Uterus (tissue), 4 donors: Measurements from ENCODE around the gene GALNT2. TPM values are rescaled to one million over a fixed set of nuclear protein-coding genes. Genes with fewer than 3 reads are reported as not detected.
A peak's percentile ranks its signal among the peaks of the same experiment; 100 is the strongest.

Source experiments
- DNase-seq, 2 donors: peaks; one replicate each; pipeline ENCODE4 v3.0.0-alpha.2; 2019 to 2020
- H3K27ac ChIP-seq, 2 donors: fragments of 200-600 bp; sonication (generic); 1 replicate in 1 of 2; 2 replicates in 1 of 2; pipeline ENCODE4 v1.5.1; 2016 to 2018
- H3K27me3 ChIP-seq, 2 donors: fragments of 200-600 bp; sonication (generic); one replicate each; pipeline ENCODE4 v1.5.1; 2018 to 2019; ENCODE audit warnings: control low read depth in 1 of 2
- H3K36me3 ChIP-seq, 2 donors: fragments of 200-600 bp; sonication (generic); one replicate each; pipeline ENCODE4 v1.5.1; 2019; ENCODE audit warnings: control low read depth in 1 of 2
- H3K4me1 ChIP-seq, 2 donors: fragments of 200-600 bp; sonication (generic); one replicate each; pipeline ENCODE4 v1.5.1; 2018 to 2019; ENCODE audit warnings: control low read depth in 1 of 2
- H3K4me3 ChIP-seq, 2 donors: fragments of 200-600 bp; sonication (generic); 1 replicate in 1 of 2; 2 replicates in 1 of 2; pipeline ENCODE4 v1.5.1; 2018 to 2019; ENCODE audit warnings: mild to moderate bottlenecking in 1 of 2
- H3K9me3 ChIP-seq, 2 donors: fragments of 200-600 bp; sonication (generic); one replicate each; pipeline ENCODE4 v1.5.1; 2019; ENCODE audit warnings: control low read depth in 1 of 2
- CTCF ChIP-seq, 4 experiments: fragments of 200-600 bp in 2 of 4; fragments of 450-650 bp in 2 of 4; sonication (generic) in 2 of 4; IDR thresholded peaks; one replicate each; pipeline ENCODE4 v1.5.1; 2016 to 2019; ENCODE audit warnings: antibody characterized with exemption in 4 of 4, mild to moderate bottlenecking in 2 of 4, moderate library complexity in 1 of 4
- POLR2A ChIP-seq, 2 donors: fragments of 450-650 bp; IDR thresholded peaks; one replicate each; pipeline ENCODE4 v1.6.1; 2016; ENCODE audit warnings: antibody characterized with exemption in 2 of 2, mild to moderate bottlenecking in 1 of 2, moderate library complexity in 1 of 2
- intact Hi-C: fragments of 100-400 bp; cut with DNase I; formaldehyde crosslinking; loops from one replicate; pipeline ENCODE4 v1.15.1; 2023; ENCODE audit warnings: low total_unique reads
- total RNA-seq, 4 donors: library from RNA; depleted of rRNA in 3 of 4; stranded (reverse); fragments of >200 nt in 3 of 4; gene quantifications; one replicate each; pipeline versions ENCODE4 v1.1.0 to v1.2.4, GENCODE V29; 2014 to 2023
- donor health status: DM: yes; HTN: yes; CAD: no.

GALNT2 gene
- total RNA-seq, 4 donors from 2014 or later = 13.6 to 51.6 (median 39.6) TPM

GRCh38 chr1:230278376-230278775 is 211.3 kb downstream of the GALNT2 start:
- no peak overlapping the region for H3K27ac ChIP-seq
- TF ChIP-seq POLR2A (IDR thresholded peaks at IDR 0.05) = no peak
- no peak for TF ChIP-seq CTCF (IDR thresholded peaks at IDR 0.05)
- intact Hi-C loops = no loop called here
- H3K36me3 ChIP-seq = no peaks in the 10 kb centered on the region
- H3K4me1 ChIP-seq = no peaks in the 10 kb centered on the region
- no peaks in the 10 kb centered on the region for H3K27me3 ChIP-seq
- DNase-seq = no peak
- H3K4me3 ChIP-seq = no peak overlapping the region
- H3K9me3 ChIP-seq = no peaks in the 10 kb centered on the region

GRCh38 chr1:230278871-230279582 is 212.0 kb downstream of the GALNT2 start:
- Histone ChIP-seq H3K4me3 (no peak overlapping the region), H3K27me3 (no peaks in the 10 kb centered on the region), H3K36me3 (no peaks in the 10 kb centered on the region), H3K27ac (no peak overlapping the region), H3K4me1 (no peaks in the 10 kb centered on the region), H3K9me3 (no peaks in the 10 kb centered on the region)
- intact Hi-C loops = no loop called here
- peak in 1 of 2 donors; percentile 6 for DNase-seq
- TF ChIP-seq POLR2A (IDR thresholded peaks at IDR 0.05) = no peak
- no peak for TF ChIP-seq CTCF (IDR thresholded peaks at IDR 0.05)

GRCh38 chr1:230279583-230279945 is 212.5 kb downstream of the GALNT2 start:
- no peaks in the 10 kb centered on the region for H3K4me1 ChIP-seq
- no peak overlapping the region for H3K4me3 ChIP-seq
- H3K9me3 ChIP-seq = no peaks in the 10 kb centered on the region
- no peak overlapping the region for H3K27ac ChIP-seq
- no peaks in the 10 kb centered on the region for H3K36me3 ChIP-seq
- no peaks in the 10 kb centered on the region for H3K27me3 ChIP-seq
- TF ChIP-seq POLR2A (IDR thresholded peaks at IDR 0.05) (no peak), CTCF (IDR thresholded peaks at IDR 0.05) (no peak)
- peak in 1 of 2 donors; percentile 8 for DNase-seq
- intact Hi-C loops = no loop called here

- DNase-seq = peak; percentile 10 to 13
- Histone ChIP-seq H3K36me3 (no peaks in the 10 kb centered on the region), H3K27me3 (no peaks in the 10 kb centered on the region), H3K27ac (peak overlapping the region in 1 of 2 donors; percentile 42), H3K4me1 (no peaks in the 10 kb centered on the region), H3K4me3 (no peak overlapping the region), H3K9me3 (no peaks in the 10 kb centered on the region)
- intact Hi-C loops = no loop called here
- TF ChIP-seq CTCF (IDR thresholded peaks at IDR 0.05) (no peak), POLR2A (IDR thresholded peaks at IDR 0.05) (no peak)
These were observed 213.2 kb downstream of the GALNT2 start for GRCh38 chr1:230280054-230280795.

- intact Hi-C loops = no loop called here
- TF ChIP-seq POLR2A (IDR thresholded peaks at IDR 0.05) (no peak), CTCF (IDR thresholded peaks at IDR 0.05) (no peak)
- Histone ChIP-seq H3K9me3 (no peaks in the 10 kb centered on the region), H3K36me3 (no peaks in the 10 kb centered on the region), H3K4me3 (no peak overlapping the region), H3K27ac (peak overlapping the region; percentile 42 to 71), H3K4me1 (no peaks in the 10 kb centered on the region), H3K27me3 (no peaks in the 10 kb centered on the region)
- peak in 1 of 2 donors; percentile 11 for DNase-seq
These were observed 213.9 kb downstream of the GALNT2 start for GRCh38 chr1:230280906-230281413.
